OCI-LY7 (cell line): ENCODE results near the gene VAMP8. TPM values are rescaled to one million over a fixed set of nuclear protein-coding genes. Genes with fewer than 3 reads are reported as not detected.
A peak's percentile ranks its signal among the peaks of the same experiment; 100 is the strongest.
"Not testable (repeated sequence)": the region's sequence is repeated elsewhere in the genome, so short reads cannot be mapped to it uniquely, and the experiment has no call there.

Experiments
- BruUV-seq: library from RNA; stranded (reverse); fragments of 400-500 nt; replicated peaks from 2 replicates; lab custom pipeline; 2021; lab: Mats Ljungman, UMichigan
- CTCF ChIA-PET: fragments of 300-600 bp; sonication (Branson Sonifier 250); formaldehyde crosslinking; loops from one replicate; lab custom pipeline; 2022; ENCODE audit warnings: antibody characterized with exemption; ENCODE audit not compliant: unreplicated experiment; lab: Charles Lee
- POLR2A ChIA-PET: fragments of 300-600 bp; sonication (Branson Sonifier 250); formaldehyde crosslinking; loops from one replicate; lab custom pipeline; 2022; ENCODE audit warnings: antibody characterized with exemption; lab: Charles Lee
- DNase-seq: peaks from one replicate; pipeline ENCODE4 v3.0.0-alpha.2; 2015; ENCODE audit warnings: low spot score
- H2AFZ ChIP-seq: fragments of 200-600 bp; sonication (generic), shearing (Covaris generic); 2 replicates; pipeline ENCODE4 v1.6.1; 2014; ENCODE audit warnings: mild to moderate bottlenecking, antibody characterized with exemption, low read length, moderate library complexity
- H3K27ac ChIP-seq: fragments of 200-600 bp; sonication (generic); 2 replicates; pipeline ENCODE4 v1.5.1; 2014; ENCODE audit warnings: mixed run types, low read depth, mild to moderate bottlenecking, moderate library complexity, low read length, inconsistent platforms; ENCODE audit not compliant: poor library complexity, severe bottlenecking
- H3K36me3 ChIP-seq: fragments of 200-600 bp; sonication (generic); 2 replicates; pipeline ENCODE4 v1.6.1; 2014; ENCODE audit warnings: mild to moderate bottlenecking, antibody characterized with exemption, low read length, moderate library complexity, mixed read lengths; ENCODE audit not compliant: insufficient read depth
- H3K4me1 ChIP-seq: fragments of 200-600 bp; sonication (generic); 2 replicates; pipeline ENCODE4 v1.5.1; 2014; ENCODE audit warnings: mild to moderate bottlenecking, low read length; ENCODE audit not compliant: insufficient read depth, poor library complexity, severe bottlenecking
- H3K4me2 ChIP-seq: fragments of 200-600 bp; sonication (generic); 2 replicates; pipeline ENCODE4 v1.6.1; 2014; ENCODE audit warnings: mild to moderate bottlenecking, low read length
- H3K4me3 ChIP-seq: fragments of 200-600 bp; sonication (generic); 2 replicates; pipeline ENCODE4 v1.5.1; 2014; ENCODE audit warnings: mild to moderate bottlenecking, low read depth, low read length; ENCODE audit not compliant: poor library complexity, severe bottlenecking
- H3K79me2 ChIP-seq: fragments of 200-600 bp; sonication (generic); 2 replicates; pipeline ENCODE4 v1.6.1; 2016; ENCODE audit warnings: low read depth, mild to moderate bottlenecking, low read length, moderate library complexity, mixed read lengths; ENCODE audit not compliant: insufficient read depth
- H3K9me2 ChIP-seq: fragments of 200-600 bp; sonication (generic); 2 replicates; pipeline ENCODE4 v1.6.1; 2016; ENCODE audit warnings: mild to moderate bottlenecking, low read length, mixed read lengths; ENCODE audit not compliant: insufficient read depth
- H3K9me3 ChIP-seq: fragments of 200-600 bp; sonication (generic); 2 replicates; pipeline ENCODE4 v1.6.1; 2014; ENCODE audit warnings: mild to moderate bottlenecking, mixed run types, low read length, mixed read lengths
- H4K20me1 ChIP-seq: fragments of 200-600 bp; sonication (generic); 2 replicates; pipeline ENCODE4 v1.6.1; 2014; ENCODE audit warnings: mild to moderate bottlenecking, antibody characterized with exemption, low read length, moderate library complexity, mixed read lengths; ENCODE audit not compliant: insufficient read depth
- EZH2phosphoT487 ChIP-seq: fragments of 200-600 bp; sonication (generic); IDR thresholded peaks from 2 replicates; pipeline ENCODE4 v1.6.1; 2018; ENCODE audit warnings: low read depth, borderline replicate concordance, mild to moderate bottlenecking, mixed run types, antibody characterized with exemption, low read length, moderate library complexity, mixed read lengths
- intact Hi-C: fragments of 100-400 bp; cut with micrococcal nuclease; formaldehyde crosslinking; loops from one replicate; pipeline ENCODE4 v1.10.0; 2022; ENCODE audit not compliant: unreplicated experiment
- total RNA-seq, 2 experiments: library from RNA; depleted of rRNA in 1 of 2; stranded (reverse); fragments of >200 nt in 1 of 2; shearing (Covaris generic) in 1 of 2; gene quantifications; 2 replicates each; pipeline ENCODE4 v1.2.3, GENCODE V29; 2014 to 2022
- TF ChIP-seq, protein P1 (sequence below): fragments of 200-600 bp; sonication (generic); conservative IDR thresholded peaks from 2 replicates; pipeline ENCODE4 v1.5.1; 2014; ENCODE audit warnings: mild to moderate bottlenecking, antibody characterized with exemption, low read length, moderate library complexity, mixed read lengths

VAMP8 gene
- total RNA-seq, 2 experiments from 2014 or later: 112 to 152 TPM

DNA sequence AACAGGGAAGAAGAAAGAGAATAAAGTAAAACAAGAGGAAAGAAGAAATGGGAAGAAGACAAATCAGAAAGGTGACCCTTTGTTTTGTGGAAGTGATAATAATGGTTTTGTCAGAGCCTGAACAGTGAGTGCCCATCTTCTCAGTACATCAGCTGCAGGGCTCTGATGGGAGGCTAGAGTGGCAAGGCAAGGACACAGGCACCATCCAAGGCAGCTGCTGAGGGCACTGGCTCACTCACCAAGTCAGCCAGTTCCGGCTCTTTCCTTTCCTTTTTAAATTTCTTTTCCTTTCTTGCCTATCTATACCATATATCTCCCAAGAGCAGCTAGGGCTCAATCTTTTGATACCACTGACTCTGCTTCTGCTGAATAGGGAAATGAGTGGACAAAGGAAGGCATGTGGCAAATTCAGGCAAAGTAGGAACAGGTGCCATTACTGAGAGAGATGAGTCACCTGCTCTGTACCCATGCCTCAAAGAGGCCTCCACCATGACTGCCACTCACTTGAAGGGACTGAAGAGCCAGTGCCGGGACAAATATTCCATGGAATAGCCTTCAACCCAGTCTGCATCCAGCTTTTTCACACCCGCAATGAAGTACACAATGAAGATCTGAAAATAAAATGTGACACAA is 22.3 kb upstream of the VAMP8 start:
- H3K4me1 ChIP-seq: peaks cover 2% of the 10 kb centered on the region
- no TSS peak for BruUV-seq
- DNase-seq: no peak
- H4K20me1 ChIP-seq: no peaks in the 10 kb centered on the region
- no peak overlapping the region for H3K4me2 ChIP-seq
- H3K36me3 ChIP-seq: peaks cover 78% of the 10 kb centered on the region
- no peaks in the 10 kb centered on the region for H3K9me2 ChIP-seq
- no peak overlapping the region for H2AFZ ChIP-seq
- CTCF ChIA-PET: no interaction called here
- TF ChIP-seq, protein P1, sequence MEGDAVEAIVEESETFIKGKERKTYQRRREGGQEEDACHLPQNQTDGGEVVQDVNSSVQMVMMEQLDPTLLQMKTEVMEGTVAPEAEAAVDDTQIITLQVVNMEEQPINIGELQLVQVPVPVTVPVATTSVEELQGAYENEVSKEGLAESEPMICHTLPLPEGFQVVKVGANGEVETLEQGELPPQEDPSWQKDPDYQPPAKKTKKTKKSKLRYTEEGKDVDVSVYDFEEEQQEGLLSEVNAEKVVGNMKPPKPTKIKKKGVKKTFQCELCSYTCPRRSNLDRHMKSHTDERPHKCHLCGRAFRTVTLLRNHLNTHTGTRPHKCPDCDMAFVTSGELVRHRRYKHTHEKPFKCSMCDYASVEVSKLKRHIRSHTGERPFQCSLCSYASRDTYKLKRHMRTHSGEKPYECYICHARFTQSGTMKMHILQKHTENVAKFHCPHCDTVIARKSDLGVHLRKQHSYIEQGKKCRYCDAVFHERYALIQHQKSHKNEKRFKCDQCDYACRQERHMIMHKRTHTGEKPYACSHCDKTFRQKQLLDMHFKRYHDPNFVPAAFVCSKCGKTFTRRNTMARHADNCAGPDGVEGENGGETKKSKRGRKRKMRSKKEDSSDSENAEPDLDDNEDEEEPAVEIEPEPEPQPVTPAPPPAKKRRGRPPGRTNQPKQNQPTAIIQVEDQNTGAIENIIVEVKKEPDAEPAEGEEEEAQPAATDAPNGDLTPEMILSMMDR: no peak
- TF ChIP-seq EZH2phosphoT487: no peak
- H3K9me3 ChIP-seq: no peaks in the 10 kb centered on the region
- no peak overlapping the region for H3K27ac ChIP-seq
- H3K79me2 ChIP-seq: peaks cover 4% of the 10 kb centered on the region
- POLR2A ChIA-PET: interaction anchor here (1.5 to 1.6 kb wide), 2 partner anchors 9 to 16 kb away, joined by 3 to 5 read pairs; partner anchors contain the start of gene MAT2A
- no peak overlapping the region for H3K4me3 ChIP-seq
- intact Hi-C loops: no loop called here

DNA sequence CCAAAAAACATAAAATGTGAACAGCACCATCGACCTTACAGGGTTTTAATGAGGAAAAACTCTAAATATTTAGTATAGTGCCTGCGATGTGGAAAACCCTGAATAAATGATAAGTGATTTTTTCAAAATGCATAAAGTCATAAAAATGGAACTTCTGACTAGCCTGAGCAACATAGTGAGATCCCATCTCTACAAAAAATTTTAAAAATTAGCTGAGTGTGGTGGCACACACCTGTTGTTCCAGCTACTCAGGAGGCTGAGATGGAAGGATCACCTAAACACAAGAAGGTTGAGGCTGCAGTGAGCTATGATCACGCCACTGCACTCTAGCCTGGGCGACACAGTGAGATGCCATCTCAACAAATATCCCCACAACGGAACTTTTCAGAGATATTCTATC is 20.3 kb upstream of the VAMP8 start:
- Histone ChIP-seq H3K4me3 (no peak overlapping the region), H3K4me1 (peaks cover 10% of the 10 kb centered on the region), H4K20me1 (no peaks in the 10 kb centered on the region), H3K79me2 (peaks cover 13% of the 10 kb centered on the region), H2AFZ (no peak overlapping the region), H3K9me2 (no peaks in the 10 kb centered on the region), H3K4me2 (no peak overlapping the region), H3K36me3 (peaks cover 59% of the 10 kb centered on the region), H3K9me3 (no peaks in the 10 kb centered on the region), H3K27ac (no peak overlapping the region)
- TF ChIP-seq EZH2phosphoT487: no peak
- TF ChIP-seq, protein P1: no peak
- no peak for DNase-seq
- no TSS peak for BruUV-seq
- intact Hi-C loops: no loop called here
- ChIA-PET POLR2A (interaction anchor here (1.1 to 1.9 kb wide), 6 partner anchors 12 to 150 kb away, joined by 3 to 6 read pairs (median 4); partner anchors contain the start of gene RNF181), CTCF (interaction anchor here (1.5 kb wide), 1 partner anchor 11 kb away, joined by 3 read pairs; no protein-coding TSS in a partner anchor)

DNA sequence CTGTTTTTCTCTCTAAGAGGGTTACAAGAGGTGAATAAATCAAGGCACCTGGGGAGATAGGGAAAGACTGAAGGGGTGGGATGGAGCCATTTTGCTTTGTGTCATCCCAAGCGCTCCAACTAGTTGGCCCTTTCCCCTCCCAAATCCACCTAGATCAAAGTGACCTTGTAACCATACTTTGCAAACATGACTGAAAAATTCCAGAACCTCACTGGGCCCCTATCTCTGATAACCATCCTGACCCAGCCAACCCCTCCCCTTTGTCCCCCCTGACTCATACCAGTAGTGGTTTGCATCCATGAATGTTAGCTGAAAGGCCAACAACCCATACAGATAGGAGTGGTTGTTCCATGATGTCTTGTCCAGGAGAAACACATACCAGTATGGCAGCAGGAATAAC is 19.2 kb upstream of the VAMP8 start:
- Histone ChIP-seq H4K20me1 (no peaks in the 10 kb centered on the region), H3K79me2 (peaks cover 13% of the 10 kb centered on the region), H2AFZ (no peak overlapping the region), H3K4me1 (peaks cover 16% of the 10 kb centered on the region), H3K4me2 (no peak overlapping the region), H3K9me2 (no peaks in the 10 kb centered on the region), H3K36me3 (peaks cover 49% of the 10 kb centered on the region), H3K9me3 (no peaks in the 10 kb centered on the region), H3K27ac (no peak overlapping the region), H3K4me3 (no peak overlapping the region)
- ChIA-PET CTCF (no interaction called here), POLR2A (interaction anchor here (1.2 to 1.8 kb wide), 2 partner anchors 9 to 12 kb away, joined by 3 to 7 read pairs; no protein-coding TSS in a partner anchor)
- TF ChIP-seq, protein P1: no peak
- no peak for TF ChIP-seq EZH2phosphoT487
- no TSS peak for BruUV-seq
- no peak for DNase-seq
- intact Hi-C loops: no loop called here

DNA sequence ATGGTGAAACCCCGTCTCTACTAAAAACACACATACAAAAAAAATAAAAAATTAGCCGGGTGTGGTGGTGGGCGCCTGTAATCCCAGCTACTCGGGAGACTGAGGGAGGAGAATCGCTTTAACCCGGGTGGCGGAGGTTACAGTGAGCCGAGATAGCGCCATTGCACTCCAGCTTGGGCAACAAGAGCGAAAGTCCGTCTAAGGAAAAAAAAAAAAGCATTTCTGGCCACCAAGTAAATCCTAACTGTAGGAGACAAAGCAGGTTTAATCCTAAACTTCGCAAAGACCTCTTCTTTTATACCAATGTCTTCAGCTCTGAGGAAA is 17.0 kb upstream of the VAMP8 start:
- not testable (repeated sequence) for H3K27ac ChIP-seq, H3K9me3 ChIP-seq, DNase-seq, H2AFZ ChIP-seq, BruUV-seq, H4K20me1 ChIP-seq, H3K9me2 ChIP-seq
- H3K4me2 ChIP-seq: peak overlapping the region; percentile 98
- H3K4me3 ChIP-seq: peak overlapping the region; percentile 79
- intact Hi-C loops: loop anchor here (2.0 kb wide), 1 partner anchor 42 kb away; the partner anchor contains the start of gene TMEM150A
- H3K79me2 ChIP-seq: peaks cover 13% of the 10 kb centered on the region
- CTCF ChIA-PET: interaction anchor here (0.5 to 1.3 kb wide), 3 partner anchors 34 to 141 kb away, joined by 3 to 5 read pairs (median 3); partner anchors contain the start of gene C2orf68
- H3K36me3 ChIP-seq: peaks cover 31% of the 10 kb centered on the region
- POLR2A ChIA-PET: interaction anchor here (0.7 to 2.7 kb wide), 8 partner anchors 9 to 233 kb away, joined by 3 to 29 read pairs (median 6); partner anchors contain the start of genes MAT2A, SH2D6, TGOLN2 and VAMP8
- H3K4me1 ChIP-seq: peaks cover 30% of the 10 kb centered on the region
